ENCODE measurements around the gene PGS1.

DNA sequence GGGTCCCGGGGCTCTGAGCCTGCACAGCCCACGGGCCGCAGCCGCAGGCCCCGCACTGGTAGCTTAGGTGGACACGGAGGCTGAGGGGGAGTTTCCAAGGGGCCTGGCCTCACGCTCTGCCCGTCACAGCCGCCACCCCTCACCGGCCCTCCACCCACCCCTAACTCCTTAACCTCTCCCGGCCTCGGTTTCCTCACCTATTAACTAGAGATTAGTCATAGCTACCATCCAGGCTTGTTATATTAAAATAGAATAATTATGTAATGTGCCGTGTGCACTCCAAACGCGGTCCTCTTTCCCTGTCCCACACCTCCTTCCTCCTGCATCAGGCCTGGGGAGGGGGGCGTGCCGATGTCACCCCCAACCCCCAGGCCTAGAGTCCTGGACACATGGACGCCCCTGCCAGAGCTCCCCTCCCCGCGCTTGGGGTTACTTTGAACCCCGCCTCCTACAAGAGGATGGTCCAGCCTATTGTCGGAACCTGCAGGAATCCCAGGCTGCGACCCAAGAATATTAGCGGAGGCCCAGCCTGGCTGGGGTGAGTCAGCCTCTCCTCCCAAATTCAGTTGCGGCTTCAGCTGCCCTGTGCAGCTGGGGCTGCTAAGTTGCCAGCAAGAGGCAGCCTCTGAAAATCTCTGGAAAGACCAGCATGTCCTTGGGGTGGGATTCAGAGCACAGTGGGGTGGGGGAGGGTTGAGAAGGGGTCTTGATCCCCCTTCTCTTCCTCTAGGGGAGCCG, 35.8 kb upstream of the PGS1 start:
- TF ChIP-seq, protein P1, sequence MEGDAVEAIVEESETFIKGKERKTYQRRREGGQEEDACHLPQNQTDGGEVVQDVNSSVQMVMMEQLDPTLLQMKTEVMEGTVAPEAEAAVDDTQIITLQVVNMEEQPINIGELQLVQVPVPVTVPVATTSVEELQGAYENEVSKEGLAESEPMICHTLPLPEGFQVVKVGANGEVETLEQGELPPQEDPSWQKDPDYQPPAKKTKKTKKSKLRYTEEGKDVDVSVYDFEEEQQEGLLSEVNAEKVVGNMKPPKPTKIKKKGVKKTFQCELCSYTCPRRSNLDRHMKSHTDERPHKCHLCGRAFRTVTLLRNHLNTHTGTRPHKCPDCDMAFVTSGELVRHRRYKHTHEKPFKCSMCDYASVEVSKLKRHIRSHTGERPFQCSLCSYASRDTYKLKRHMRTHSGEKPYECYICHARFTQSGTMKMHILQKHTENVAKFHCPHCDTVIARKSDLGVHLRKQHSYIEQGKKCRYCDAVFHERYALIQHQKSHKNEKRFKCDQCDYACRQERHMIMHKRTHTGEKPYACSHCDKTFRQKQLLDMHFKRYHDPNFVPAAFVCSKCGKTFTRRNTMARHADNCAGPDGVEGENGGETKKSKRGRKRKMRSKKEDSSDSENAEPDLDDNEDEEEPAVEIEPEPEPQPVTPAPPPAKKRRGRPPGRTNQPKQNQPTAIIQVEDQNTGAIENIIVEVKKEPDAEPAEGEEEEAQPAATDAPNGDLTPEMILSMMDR (IDR thresholded peaks at IDR 0.05): no peak
- TF ChIP-seq POLR2A (IDR thresholded peaks at IDR 0.05): no peak
- no peak for TF ChIP-seq EP300 (IDR thresholded peaks at IDR 0.05)

All from stomach (tissue), 4 donors.